Activated CD4-positive, alpha-beta T cell treated with anti-CD3 and anti-CD28 coated beads for 48 hours (primary cell): Measurements from ENCODE around the gene ADGRB2.
"Not testable (repeated sequence)": the region's sequence is repeated elsewhere in the genome, so short reads cannot be mapped to it uniquely, and the experiment has no call there.

Experiments used
- DNase-seq: peaks from one replicate; pipeline ENCODE4 v3.0.0-alpha.2; 2020

The ADGRB2 gene

GRCh38 chr1:31725777-31726535 is 38.2 kb downstream of the ADGRB2 start:
- no peak for DNase-seq

- DNase-seq = no peak
Observed at GRCh38 chr1:31725134-31725533, 39.0 kb downstream of the ADGRB2 start.

GRCh38 chr1:31723828-31724359 is 40.2 kb downstream of the ADGRB2 start:
- peak; percentile 64 for DNase-seq

DNA sequence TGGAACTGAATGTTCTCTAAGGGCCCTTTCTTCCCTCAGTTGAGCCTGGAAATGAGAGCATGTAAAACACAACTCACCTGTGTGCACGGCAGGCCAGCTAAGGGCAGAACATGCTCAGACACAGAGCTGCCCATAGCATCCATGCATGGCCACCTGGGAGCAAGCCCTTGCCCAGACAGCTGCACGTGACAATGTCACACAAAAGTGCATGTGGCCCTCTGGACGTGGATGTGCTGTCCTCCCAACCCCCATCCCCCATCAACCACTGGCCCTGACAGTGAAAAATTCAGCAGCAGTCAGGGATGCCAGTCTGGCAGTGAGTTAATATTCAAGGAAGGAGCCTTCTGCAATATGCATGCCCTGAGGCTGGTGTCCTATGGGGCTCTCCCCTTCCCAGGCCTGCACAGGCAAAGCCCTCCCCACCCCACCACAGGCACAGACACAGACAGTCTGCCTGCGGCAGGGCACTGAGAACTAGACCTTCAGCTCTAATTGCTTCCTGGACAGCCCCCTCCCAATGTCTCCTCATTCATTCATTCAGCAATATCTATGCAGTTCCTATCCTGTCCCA is 45.7 kb downstream of the ADGRB2 start:
- no peak for DNase-seq

- no peak for DNase-seq
Observed at GRCh38 chr1:31717341-31717740, 46.8 kb downstream of the ADGRB2 start.

DNA sequence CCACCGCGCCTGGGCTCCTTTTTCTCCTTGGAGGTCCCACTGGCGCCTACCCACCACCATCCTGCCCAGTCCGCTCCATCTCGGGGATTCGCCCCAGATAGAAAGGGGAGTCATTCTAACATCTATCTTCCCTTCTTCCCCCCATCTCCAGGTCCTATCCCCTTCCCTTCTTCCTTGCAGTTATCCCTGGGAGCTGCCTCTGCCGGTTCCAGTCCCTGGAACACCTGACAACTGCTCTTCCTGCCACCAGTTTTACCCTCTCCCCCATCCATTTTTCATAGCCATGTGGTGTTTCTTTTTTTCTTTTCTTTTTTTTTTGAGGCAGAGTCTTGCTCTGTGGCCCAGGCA is 48.3 kb downstream of the ADGRB2 start:
- DNase-seq = no peak

GRCh38 chr1:31715087-31715872 is 48.9 kb downstream of the ADGRB2 start:
- peak; percentile 65 for DNase-seq

- peak; percentile 42 for DNase-seq
Observed at GRCh38 chr1:31714442-31715086, 49.6 kb downstream of the ADGRB2 start.

GRCh38 chr1:31712630-31713029 is 51.5 kb downstream of the ADGRB2 start:
- no peak for DNase-seq

- DNase-seq = no peak
Observed at GRCh38 chr1:31712068-31712467, 52.1 kb downstream of the ADGRB2 start.

DNA sequence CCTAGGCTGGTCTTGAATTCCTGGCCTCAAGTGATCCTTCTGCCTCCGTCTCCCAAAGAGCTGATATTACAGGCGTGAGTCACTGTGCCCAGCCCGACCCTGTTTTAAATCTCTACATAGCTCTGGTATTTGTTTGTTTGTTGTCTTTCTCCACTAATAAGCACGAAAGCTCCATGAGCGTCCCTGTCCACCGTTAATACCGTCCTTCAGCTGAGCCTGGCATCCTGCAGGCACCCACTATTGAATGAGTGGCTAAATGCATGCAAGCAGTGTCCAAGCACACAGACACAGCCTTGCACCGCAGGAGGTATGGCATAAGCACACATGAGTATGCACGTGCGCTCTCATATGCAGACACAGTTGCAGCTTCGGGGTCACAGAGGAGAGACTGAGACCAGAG is 55.8 kb downstream of the ADGRB2 start:
- DNase-seq = no peak

GRCh38 chr1:31707711-31708110 is 56.4 kb downstream of the ADGRB2 start:
- DNase-seq = peak; percentile 15

GRCh38 chr1:31707059-31707600 is 57.0 kb downstream of the ADGRB2 start:
- not testable (repeated sequence) for DNase-seq

DNA sequence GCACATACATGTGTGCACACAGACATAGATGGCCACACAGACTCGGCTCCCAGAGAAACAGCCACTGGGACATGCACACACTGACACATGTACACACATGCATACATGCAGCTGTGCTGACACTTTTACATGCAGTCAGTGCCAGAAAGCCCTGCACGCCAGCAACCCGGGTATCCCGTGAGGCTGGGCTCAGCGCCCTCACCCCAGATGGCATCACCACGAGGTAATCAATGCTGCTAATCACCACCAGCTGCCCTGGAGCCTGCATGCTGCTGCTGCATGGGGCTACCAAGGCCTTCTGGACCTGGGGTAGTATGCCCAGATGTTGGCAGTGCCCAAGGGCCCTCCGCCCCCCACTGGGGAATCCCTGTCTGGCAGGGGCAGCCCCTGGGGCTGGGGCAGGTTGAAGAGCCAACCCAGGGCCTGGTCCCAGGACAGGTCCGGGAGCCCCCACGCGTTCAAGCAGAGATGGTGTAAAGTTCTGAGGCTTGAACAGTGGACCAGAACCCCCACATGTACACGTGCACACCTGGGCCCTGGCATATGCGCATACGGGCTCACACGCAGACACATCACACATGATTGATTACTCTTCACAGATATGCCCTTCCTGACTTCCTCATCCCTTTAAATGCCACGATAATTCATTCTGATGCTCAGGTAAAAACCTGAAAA is 57.6 kb downstream of the ADGRB2 start:
- DNase-seq = no peak

- peak; percentile 84 for DNase-seq
Observed at GRCh38 chr1:31705080-31705866, 58.9 kb downstream of the ADGRB2 start.

DNA sequence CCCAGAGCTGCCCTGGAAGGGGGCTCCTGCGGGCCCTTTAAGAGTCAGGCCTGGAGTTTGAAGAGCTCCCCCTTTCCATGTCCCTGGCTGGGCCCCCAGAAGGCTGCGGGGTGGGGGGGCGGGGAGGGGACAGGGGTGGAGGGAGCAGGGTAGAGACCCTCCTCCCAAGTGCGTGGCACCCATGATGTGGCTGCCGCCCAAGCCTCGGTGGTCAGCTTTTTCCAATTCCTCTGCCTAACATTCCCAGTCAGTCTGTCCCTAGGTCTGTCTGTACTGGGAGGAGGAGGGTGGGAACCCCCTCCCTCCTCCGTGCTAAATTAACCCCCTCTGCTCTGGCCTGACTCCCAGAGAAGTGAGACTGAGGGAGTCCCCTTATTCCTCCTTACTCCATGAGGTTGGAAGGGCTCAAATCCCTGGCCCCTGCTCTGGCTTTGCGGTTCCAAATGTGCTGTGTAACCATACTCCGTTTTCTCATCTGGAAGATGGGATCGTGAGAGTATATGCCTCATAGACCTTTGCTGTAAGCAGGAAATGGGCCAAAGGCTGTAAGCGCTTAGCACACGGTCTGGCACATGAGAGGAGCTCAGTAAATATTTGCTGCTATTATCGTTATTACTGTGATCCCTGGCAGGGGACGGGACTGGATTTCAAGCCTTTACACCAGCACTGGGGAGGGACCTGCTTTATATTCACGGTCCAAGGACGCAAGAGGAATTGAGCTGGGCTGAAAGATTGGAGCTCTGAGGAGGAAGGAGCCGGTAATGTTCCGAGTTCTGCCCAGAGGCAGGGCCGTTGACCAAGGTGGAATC is 59.7 kb downstream of the ADGRB2 start:
- DNase-seq = no peak

DNA sequence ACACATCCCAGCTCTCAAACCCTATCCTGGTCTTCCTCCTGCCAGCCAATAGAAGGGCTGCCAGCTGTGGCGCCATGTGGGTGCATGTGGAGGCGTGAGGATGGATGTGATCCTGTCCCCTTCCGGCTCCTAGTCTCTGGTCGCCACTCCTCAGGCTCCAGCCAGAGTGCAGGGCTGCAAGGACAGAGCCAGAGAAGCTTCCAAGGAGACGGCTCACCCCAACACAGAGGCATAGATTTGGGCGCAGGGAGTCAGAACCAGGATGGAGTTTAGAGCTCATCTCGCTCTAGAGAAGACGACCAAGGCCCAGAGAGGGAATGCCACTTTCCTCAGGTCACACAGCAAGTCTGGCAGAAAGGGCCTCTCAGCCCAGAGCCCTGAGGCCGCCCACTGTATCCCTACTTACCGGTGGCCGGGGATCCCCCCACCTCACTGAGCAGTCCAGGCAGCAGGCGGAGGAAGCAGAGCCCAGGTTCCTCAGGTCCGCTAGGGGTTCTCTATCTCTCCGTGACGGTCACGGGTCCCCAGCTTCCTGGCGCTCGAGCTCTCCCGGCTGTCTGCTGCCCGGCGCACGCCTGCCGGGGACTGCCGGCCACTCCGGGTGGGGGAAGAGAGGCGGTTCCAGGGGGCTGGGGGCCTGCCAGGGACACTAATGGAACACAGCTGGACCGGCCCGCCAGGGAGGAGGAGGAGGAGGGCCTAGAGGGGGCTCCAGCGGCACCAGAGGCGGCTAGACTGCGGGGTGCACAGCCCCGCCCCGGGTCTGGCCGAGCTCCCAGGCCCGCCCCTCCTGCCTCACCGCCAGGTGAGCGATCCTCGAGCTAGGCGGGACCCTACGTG is 60.5 kb downstream of the ADGRB2 start, which contains the start of gene COL16A1:
TSS of gene COL16A1 (minus strand) at position 587 of the 840 bp plus-strand sequence. CDS start 1,824 bp downstream, outside the sequence.
- no peak for DNase-seq

GRCh38 chr1:31702836-31703404 is 61.2 kb downstream of the ADGRB2 start:
- DNase-seq = no peak
